CD4-positive, alpha-beta T cell treated with Interleukin-17A for 4 hours (primary cell): ENCODE results near the gene ACD.
A peak's percentile ranks its signal among the peaks of the same experiment; 100 is the strongest.
"Not testable (repeated sequence)": the region's sequence is repeated elsewhere in the genome, so short reads cannot be mapped to it uniquely, and the experiment has no call there.

ENCODE experiments used
- DNase-seq: peaks from one replicate; pipeline ENCODE4 v3.0.0-alpha.2; 2020; ENCODE audit warnings: mixed read lengths

The ACD gene

DNA sequence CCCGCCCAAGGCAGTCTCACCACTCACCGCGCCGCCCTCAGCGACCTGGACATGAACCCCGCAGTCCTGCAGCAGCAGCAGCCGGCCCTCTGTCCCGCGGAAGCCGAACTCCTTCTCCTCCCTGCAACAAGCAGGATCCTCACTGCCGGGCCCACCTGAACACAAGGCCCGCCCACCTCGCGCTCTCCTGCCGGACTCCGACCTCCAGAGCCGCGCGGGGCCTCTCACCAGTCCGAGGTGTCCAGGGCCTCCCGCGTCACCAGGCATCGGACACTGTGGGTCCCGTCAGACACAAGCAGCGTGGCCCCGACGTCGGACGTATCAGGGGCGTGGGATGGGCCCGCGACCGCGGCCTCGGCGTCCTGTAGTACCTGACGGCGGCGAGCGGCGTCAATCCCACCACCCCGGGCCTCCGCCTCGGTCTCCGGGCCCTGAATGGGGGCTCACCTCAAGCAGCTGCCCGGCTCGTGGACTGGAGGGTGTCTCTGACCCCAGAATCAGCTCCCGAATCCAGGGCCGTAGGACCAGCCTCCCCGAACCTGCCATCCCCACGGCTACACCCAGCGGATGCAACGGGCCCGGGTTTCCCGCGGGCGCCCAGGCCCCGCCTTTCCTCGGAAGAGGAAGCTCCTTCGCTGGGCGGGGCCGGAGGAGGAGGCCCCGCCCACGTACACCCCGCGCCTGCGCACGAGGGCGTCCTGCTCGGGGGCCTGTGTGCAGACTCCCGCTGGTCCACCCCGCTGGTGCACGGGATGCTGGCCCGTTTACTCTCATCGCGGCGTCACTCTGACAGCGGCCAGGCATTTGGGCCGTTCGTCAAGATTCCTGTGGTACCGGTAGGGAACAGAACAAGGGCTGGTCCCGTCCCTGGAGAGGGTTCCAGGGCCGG is at the start of gene ACD:
ACD (minus strand) TSS at position 586 of the 889 bp plus-strand sequence; CDS start at position 546, 40 bp downstream.
- DNase-seq = peak; percentile 93

DNA sequence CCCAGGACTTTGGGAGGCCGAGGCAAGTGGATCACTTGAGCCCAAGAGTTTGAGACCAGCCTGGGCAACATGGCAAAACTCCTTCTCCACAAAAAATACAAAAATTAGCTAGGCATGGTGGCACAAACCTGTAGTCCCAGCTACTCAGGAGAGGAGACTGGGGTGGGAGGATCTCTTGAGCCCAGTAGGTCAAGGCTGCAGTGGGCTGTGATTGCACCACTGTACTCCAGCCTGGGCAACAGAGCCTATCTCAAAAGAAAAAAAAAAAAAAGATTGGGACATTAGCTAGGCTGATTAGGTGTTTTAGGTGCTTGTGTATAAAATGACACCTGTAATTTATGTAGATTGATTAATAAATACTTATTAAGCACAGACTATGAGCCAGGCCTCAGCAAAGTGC is 49.0 kb upstream of the ACD start:
- no peak for DNase-seq

DNA sequence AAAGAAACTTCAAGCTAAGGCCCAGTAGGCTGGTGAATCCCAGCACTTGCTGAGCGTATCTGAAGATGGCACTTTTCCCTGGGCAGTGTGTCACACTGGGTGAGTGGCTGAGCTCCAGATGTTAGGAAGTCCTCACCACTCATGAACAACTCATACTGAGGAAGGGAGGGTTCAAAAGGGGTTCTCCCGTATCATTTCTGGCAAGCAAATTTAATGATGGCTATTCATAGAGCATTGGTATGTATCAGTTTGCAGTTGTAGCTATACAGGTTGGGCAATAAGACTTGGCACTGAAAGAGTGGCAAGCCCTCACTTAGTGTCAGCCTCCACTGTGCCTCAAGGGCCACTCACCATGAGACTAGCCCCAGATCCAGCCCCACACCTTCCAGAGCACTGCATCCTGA is 48.3 kb upstream of the ACD start:
- DNase-seq = no peak

DNA sequence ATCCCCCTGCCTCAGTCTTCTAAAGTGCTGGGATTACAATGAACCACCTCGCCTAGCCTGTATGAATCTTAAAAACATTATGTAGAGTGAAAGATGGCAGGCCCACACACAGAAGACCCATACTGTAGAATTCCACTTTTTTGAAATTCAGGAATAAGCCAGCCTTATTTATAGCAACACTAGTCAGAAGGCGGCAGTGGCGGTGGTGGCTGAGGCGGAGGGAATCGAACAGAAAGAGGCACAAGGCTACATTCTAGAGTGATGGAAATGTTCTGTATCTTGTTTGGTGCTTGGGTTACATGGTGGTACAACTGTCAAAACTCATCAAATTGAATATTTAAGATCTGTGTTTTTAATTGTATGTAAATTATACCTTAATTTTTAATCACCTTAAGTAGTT is 47.7 kb upstream of the ACD start:
- DNase-seq = no peak

DNA sequence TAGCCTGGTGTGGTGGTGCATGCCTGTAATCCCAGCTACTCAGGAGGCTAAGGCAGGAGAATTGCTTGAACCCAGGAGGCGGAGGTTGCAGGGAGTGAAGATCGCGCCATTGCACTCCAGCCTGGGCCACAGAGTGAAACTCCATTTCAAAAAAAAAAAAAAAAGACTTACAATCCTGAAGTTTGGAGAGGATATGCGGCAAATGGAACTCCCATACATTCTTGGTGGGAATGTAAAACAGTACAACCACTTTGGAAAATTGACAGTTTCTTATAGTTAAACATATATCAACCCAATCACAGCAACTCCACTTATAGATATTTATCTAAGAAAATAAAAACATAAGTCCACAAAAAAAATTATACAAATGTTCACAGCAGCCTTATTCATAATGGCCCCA is 47.1 kb upstream of the ACD start:
- DNase-seq = no peak

DNA sequence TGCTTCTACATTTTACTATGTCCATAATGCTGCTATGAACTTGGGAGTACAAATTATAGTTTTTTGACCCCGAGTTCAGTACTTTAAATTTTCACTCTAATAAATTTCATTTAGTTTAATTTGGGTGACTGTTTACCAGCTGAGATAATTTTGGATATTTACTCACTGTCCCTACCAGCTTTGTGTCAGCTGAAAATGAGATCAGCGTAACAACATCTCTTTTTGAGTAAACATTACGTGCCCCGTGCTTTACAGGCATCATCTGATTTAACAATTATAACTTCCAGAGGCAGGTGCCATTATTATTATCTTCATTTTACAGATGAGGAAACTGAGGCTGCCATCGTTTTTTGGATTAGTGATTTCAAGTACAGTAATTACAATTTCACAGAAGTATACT is 44.0 kb upstream of the ACD start:
- no peak for DNase-seq

DNA sequence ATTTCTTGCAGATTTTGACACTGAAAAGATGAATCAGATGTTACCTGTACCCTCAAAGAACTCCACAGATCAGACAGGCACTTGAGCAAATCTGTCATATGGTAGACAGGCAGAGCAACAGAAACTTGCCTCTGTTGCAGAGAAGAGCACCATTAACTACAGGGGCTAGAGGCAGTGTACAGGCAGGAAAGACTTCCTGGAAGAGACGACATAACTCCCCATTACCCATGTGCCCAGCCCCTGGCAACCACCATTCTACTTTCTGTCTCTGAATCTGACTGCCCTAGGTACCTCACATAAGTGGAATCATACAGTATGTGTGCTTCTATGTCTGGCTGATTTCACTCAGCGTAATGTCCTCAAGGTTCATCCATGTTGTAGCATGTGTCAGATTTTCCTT is 43.6 kb upstream of the ACD start:
- DNase-seq = no peak

DNA sequence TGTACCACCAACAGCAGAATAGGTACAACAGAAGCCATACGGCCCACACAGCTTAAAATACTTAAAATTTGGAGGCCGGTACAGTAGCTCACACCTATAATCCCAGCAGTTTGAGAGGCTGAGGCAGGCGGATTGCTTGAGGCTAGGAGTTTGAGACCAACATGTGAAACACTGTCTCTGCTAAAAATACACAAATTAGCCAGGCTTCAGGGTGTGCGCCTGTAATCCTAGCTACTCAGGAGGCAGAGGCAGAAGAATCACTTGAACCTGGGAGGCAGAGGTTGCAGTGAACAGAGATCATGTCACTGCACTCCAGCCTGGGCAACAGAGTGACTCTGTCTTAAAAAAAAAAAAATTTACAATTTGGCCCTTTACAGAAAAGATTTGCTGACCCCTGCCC is 42.1 kb upstream of the ACD start:
- DNase-seq = no peak

DNA sequence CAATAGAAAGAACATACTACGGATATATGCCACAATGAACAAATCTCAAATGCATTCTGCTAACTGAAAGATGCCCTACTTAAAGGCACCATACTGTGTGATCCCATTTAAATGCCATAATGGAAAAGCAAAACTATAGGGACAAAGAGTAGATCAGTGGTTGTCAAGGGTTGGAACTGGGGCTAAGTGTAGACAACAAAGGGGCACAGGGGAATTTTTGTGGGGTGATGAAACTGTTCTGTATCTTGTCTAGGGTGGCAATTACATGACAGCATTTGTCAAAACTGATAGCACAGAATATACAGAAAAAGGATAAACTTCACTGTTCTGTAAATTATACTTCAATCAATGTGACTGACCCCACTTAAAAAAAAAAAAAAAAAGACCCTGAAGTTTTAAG is 41.4 kb upstream of the ACD start:
- no peak for DNase-seq

DNA sequence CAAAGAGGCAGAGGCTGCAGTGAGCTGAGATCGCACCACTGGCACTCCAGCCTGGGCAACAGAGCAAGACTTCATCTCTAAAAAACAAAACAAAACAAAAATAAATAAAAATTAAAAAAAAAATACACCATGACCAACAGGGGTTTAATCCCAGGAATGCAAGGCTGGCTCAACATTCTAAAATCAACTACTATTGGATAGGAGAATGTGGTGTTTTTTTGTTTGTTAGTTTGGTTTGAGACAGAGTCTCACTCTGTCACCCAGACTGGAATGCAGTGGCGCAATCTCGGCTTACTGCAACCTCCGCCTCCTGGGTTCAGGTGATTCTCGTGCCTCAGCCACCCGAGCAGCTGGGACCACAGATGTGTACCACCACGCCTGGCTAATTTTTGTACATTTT is 39.2 kb upstream of the ACD start:
- DNase-seq = no peak

DNA sequence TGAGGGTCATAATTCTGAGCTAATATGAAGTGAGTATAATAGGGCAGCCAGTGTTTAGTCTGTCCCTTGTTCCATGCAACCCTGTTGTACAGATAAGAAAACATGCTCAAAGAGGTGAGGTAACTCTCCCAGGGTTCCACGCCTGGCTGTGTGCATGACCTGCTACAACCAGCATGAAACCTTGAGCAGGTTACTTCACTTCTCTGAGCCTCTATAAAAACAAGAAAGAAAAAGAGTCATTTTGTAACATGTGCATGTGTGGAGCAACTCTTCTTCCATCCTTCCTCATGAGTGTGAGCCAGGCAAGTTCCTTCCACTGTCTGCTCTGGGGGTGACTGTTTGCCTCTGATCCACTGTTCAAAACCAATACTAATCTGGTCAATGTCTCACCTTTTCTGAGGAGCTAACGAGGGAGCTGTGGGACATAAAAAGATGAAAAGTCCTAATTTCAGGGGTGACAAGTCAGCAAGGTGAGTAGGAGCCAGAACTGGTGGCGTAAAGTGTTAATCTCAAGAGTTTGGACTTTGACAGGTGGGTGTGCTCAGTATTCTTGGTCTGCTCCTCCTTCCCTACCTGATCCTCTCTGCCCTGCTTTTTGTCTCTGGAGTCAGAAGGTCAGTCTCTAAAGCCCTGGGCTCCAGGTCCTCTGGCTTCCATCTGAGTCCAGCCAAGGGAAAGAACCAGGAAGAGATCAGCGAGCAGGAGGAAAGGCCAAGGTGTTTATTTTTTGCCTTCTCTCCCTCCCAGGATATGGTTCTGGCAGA is 37.5 kb upstream of the ACD start:
- DNase-seq = no peak

DNA sequence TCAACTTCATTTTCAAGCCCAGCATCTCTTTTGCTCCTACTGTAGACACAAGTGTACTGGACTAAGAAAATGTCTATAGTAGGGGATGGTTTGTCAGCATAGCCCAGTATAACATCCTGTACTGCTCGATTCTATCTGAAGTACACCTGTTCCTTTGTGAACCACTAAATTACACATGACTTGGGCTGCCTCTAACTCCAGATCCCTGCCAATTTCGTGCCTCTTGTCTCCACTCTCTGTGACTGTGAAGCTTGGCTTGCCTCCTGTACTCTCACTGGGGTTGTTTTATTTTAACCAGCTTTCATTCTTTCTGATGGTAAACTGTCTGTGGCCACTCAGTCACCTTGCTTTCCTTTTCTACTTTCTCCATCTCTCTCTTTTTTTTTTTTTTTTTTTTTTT is 34.6 kb upstream of the ACD start:
- no peak for DNase-seq

DNA sequence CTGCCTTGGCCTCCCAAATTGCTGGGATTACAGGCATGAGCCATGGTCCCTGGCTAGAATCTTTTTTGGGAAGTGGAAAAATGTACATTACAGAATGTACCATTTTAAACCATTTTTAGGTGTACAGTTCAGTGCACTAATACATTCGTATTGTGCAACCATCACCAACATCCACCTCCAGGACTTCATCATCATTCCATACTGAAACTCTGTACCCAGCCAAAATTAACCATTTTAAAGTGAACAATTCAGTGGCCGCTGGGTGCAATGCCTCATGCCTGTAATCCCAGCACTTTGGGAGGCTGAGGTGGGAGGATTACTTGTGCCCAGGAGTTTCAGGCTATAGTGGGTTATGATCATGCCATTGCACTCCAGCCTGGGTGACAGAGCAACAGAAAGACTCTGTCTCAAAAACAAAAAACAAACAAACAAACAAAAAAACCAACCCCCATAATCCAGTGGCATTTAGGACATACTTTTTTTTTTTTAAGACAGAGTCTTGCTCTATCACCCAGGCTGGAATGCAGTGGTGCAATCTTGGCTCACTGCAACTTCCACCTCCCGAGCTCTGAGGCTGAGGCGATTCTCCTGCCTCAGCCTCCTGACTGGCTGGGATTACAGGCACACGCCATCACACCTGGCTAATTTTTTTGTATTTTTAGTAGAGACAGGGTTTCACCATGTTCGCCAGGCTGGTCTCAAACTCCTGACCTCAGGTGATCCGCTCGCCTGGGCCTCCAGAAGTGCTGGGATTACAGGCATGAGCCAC is 33.6 kb upstream of the ACD start:
- DNase-seq = not testable (repeated sequence)

DNA sequence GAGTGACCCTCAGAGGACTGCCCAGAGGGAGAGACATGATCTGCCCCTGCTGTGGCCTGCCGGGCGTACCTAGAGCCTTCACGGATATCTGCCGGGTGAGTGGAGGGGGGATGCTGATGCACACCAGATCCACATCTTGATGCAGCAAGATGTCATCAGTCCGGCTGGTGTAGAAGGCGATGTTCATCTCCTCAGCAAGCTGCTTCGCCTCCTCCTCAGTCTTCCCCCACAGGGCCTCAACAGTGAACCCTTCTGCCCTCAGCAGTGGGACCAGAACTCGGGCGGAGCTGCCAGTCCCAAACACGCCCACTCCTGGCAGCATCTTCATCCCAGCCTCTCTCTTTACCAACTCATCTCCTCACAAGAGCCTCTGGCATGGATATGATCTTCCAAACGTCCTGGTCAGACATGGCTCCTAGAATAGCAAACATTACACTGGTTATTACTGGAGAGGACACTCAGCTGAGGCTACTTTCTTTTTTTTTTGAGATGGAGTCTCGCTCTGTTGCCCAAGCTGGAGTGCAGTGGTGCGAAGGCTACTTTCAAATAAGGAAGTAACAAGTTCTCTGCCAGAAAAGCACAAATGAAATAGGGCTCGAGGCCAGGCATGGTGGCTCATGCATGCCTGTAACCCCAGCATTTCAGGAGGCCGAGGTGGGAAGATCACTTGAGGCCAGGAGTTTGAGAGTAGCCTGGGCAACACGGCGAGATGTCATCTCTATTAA is 25.5 kb upstream of the ACD start:
- no peak for DNase-seq

DNA sequence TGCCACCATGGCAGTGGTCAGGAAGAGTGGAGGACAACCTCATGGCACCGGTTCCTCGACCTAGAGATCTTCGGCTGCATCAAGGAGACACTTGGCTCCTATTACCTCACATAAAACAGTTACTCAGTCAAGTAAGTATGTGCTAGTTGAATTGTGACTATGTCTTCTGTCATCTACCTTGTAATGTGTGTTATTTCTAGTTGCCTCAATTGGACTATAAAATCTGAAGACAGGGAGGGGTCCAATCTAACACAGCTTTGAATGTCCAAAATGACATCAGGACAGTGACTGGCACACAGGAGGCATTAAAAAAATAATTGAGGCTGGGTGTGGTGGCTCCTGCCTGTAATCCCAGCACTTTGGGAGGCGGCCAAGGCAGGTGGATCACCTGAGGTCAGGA is 23.7 kb upstream of the ACD start:
- DNase-seq = no peak

DNA sequence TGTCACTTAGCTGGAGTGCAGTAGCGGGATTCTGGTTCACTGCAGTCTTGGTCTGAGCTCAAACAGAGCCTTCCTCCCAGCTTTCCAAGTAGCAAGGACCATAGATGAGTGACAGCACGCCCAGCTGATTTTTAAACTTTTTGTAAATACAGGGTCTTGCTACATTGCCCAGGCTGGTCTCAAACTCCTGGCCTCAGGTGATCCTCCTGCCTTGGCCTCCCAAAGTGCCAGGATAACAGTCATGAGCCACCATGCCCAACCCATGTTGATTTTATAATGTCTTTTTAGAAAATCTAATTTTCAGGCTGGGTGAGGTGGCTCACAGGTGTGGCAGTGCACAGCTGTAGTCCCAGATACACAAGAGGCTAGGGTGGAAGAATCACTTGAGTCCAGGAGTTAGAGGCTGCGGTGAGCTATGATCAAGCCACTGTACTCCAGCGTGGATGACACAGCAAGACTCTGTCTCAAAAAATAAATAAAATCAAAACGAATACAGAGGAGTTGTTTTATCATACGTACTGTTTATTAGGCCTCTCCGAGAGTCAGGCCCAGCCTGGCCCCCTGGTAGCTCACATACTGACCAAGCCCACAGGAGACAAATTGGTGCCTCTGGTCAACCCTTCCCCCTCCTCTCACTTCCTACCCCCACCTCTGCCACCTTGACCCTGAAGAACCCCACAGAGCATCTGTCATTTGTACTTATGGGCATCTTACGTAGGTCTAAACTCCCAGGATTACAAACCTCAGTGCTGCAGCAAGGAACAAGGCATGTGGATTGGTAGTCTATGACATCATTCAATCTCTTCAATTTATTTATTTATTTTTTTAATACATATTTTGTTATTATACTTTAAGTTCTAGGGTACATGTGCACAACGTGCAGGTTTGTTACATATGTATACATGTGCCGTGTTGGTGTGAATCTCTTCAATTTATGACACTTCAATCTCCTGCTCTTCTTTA is 20.2 kb upstream of the ACD start:
- no peak for DNase-seq

DNA sequence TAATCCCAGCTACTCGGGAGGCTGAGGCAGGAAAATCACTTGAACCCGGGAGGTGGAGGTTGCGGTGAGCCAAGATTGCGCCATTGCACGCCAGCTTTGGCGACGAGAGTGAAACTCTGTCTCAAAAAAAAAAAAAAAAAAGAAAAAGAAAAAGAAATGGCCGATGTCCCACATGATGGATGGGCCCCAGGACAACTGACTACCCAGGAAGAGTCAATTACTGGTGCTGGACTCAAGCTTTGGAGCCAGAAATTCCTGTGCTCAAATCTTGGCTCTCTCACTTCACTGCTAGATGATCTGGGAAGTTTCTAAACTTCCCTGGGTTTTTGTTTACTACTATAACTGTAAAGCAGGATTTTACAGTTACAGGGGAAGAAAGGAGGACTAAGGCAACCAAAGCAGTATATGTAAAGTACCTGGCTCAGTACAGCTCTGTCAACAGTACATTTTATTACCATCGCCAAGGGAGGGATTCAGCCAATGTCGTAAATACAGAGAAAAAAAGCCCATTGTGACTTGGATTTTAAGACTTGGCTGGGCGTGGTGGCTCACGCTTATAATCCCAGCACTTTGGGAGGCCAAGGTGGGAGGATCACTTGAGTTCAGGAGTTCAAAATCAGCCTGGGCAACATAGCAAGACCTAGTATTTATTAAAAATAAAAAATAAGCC is 18.4 kb upstream of the ACD start:
- no peak for DNase-seq

DNA sequence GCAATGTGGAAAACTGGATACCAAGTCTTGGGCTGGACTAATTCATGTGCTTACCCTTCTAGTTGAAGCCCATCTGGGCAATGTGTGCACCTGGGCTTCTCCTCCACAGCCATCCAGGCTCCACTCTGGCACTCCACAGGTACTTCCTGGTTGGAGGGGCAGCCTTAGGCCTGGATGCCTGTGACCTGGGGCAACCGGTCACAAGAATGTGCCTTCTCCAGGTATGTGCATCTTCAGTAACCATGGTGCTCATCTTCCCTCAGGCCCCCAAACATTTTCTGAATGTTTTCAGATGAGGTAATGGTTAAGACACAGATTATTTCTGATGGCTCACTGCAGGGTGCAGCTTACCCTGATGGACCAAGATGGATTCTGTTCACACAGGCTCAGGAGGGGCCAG is 17.7 kb upstream of the ACD start:
- DNase-seq = no peak

DNA sequence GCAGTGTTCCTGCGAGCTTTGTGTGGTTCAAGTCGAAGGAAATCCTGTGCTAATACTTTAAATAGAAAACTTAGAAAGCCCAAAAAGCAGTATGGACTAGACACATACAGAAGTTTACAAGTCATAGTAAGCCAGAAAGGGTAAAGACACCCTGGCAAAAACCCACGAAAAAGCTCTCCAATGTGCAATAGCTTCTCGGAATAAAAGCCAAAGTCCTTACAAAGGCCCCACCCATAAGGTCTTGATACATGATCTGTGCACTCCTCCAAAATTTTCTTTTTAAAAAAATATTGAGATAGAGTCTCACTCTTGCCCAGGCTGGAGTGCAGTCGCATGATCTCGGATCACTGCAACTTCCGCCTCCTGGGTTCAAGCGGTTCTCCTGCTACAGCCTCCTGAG is 16.9 kb upstream of the ACD start:
- no peak for DNase-seq

DNA sequence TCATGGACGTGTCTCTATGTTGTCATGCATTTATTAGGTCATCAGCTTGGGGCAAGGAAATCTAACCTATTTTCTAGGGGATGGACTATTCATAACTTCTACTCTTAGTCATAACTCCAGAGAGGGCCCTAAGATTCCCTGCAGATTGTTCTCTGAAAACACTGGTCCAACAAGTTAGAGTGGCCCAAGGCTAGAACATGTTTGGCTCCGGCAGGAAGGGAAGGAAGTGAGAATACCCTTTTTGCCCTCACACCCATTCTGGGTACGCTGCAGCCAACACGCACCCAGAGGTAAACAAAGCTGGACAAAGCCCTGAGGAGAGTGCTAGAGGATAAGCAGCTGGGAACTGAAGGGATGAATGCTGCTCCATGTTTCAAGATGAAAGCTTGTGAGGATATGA is 16.5 kb upstream of the ACD start:
- no peak for DNase-seq

DNA sequence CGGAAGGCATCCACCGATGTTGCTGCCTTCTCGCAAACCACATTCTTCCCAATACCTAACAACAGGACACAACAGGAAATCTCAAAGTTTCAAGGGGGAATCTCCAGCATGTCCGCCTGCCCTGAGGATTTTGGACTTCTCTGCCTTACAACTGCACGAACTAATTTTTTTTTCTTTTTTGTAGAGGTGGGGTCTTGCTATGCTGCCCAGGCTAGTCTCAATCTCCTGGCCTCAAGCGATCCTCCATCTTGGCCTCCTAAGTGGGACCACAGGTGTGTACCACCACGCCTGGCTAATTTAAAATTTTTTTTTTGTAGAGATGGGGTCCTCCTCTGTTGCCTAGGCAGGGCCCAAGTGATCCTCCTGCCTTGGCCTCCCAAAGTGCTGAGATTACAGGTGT is 15.9 kb upstream of the ACD start:
- no peak for DNase-seq
